ENCODE results near the gene EGFR.

- TF ChIP-seq CTCF (IDR thresholded peaks at IDR 0.05; ENCODE audit: low read length) (no peak), EZH2 (IDR thresholded peaks at IDR 0.05; ENCODE audit: borderline replicate concordance, low read length) (no peak)
Measured at GRCh38 chr7:55205124-55205955, 186.5 kb downstream of the EGFR start.

Data from OCI-LY1 (cell line).